Measurements from ENCODE around the gene KIAA0232. TPM values are rescaled to one million over a fixed set of nuclear protein-coding genes. Genes with fewer than 3 reads are reported as not detected.

The KIAA0232 gene
- polyA plus RNA-seq, 1 donor from 2014 or later = 57.6 TPM

- Histone ChIP-seq H3K27me3 (ENCODE audit: insufficient read depth, low read depth, low read length) (no peaks in the 10 kb centered on the region), H4K20me1 (ENCODE audit: insufficient read depth) (no peaks in the 10 kb centered on the region), H3K9ac (ENCODE audit: low read length) (no peak overlapping the region), H3K36me3 (ENCODE audit: insufficient read depth, low read length) (peaks cover 8% of the 10 kb centered on the region), H3K27ac (ENCODE audit: low read length) (no peak overlapping the region), H3K9me3 (ENCODE audit: low read length) (no peaks in the 10 kb centered on the region), H3F3A (ENCODE audit: insufficient read depth, low read length, poor library complexity, severe bottlenecking) (no peaks in the 10 kb centered on the region), H3K9me2 (ENCODE audit: insufficient read depth, low read length) (no peaks in the 10 kb centered on the region), H3K79me2 (replicated peaks; ENCODE audit: insufficient read depth, low read length) (peaks cover 28% of the 10 kb centered on the region), H2AFZ (ENCODE audit: low read depth, low read length) (no peak overlapping the region), H3K4me2 (ENCODE audit: low read length) (no peak overlapping the region), H3K4me3 (ENCODE audit: low read length) (no peak overlapping the region)
- no peak for TF ChIP-seq EP300 (conservative IDR thresholded peaks at IDR 0.05; ENCODE audit: poor library complexity, severe bottlenecking)
- TF ChIP-seq TAF1 (IDR thresholded peaks at IDR 0.05; ENCODE audit: low read depth) = no peak
- no peak for TF ChIP-seq POLR2AphosphoS5 (IDR thresholded peaks at IDR 0.05)
- TF ChIP-seq EZH2 (IDR thresholded peaks at IDR 0.05; ENCODE audit: borderline replicate concordance, insufficient read depth, low read length, poor library complexity, severe bottlenecking) = no peak
- TF ChIP-seq REST (IDR thresholded peaks at IDR 0.05; ENCODE audit: borderline replicate concordance) = no peak
- no peak for TF ChIP-seq MXI1 (conservative IDR thresholded peaks at IDR 0.05; ENCODE audit: poor library complexity, severe bottlenecking)
- no peak for TF ChIP-seq CTCF (IDR thresholded peaks at IDR 0.05; ENCODE audit: poor library complexity, severe bottlenecking)
- no peak for TF ChIP-seq SMC3 (conservative IDR thresholded peaks at IDR 0.05; ENCODE audit: poor library complexity)
- TF ChIP-seq RAD21 (conservative IDR thresholded peaks at IDR 0.05) = no peak
Measured at GRCh38 chr4:6849691-6850090, 67.2 kb downstream of the KIAA0232 start.

GRCh38 chr4:6851431-6851830 is 68.9 kb downstream of the KIAA0232 start:
- no peak overlapping the region for H3K4me3 ChIP-seq (ENCODE audit: low read length)
- no peak overlapping the region for H3K4me2 ChIP-seq (ENCODE audit: low read length)
- peaks cover 8% of the 10 kb centered on the region for H3K36me3 ChIP-seq (ENCODE audit: insufficient read depth, low read length)
- H3K9me3 ChIP-seq (ENCODE audit: low read length) = no peaks in the 10 kb centered on the region
- H3K79me2 ChIP-seq (replicated peaks; ENCODE audit: insufficient read depth, low read length) = peaks cover 23% of the 10 kb centered on the region
- no peaks in the 10 kb centered on the region for H3K27me3 ChIP-seq (ENCODE audit: insufficient read depth, low read depth, low read length)
- no peak for TF ChIP-seq MXI1 (conservative IDR thresholded peaks at IDR 0.05; ENCODE audit: poor library complexity, severe bottlenecking)
- TF ChIP-seq EP300 (conservative IDR thresholded peaks at IDR 0.05; ENCODE audit: poor library complexity, severe bottlenecking) = no peak
- TF ChIP-seq REST (IDR thresholded peaks at IDR 0.05; ENCODE audit: borderline replicate concordance) = no peak
- TF ChIP-seq RAD21 (conservative IDR thresholded peaks at IDR 0.05) = no peak
- no peak for TF ChIP-seq SMC3 (conservative IDR thresholded peaks at IDR 0.05; ENCODE audit: poor library complexity)
- no peak for TF ChIP-seq TAF1 (IDR thresholded peaks at IDR 0.05; ENCODE audit: low read depth)
- no peak for TF ChIP-seq EZH2 (IDR thresholded peaks at IDR 0.05; ENCODE audit: borderline replicate concordance, insufficient read depth, low read length, poor library complexity, severe bottlenecking)
- no peak for TF ChIP-seq CTCF (IDR thresholded peaks at IDR 0.05; ENCODE audit: poor library complexity, severe bottlenecking)
- no peak for TF ChIP-seq POLR2AphosphoS5 (IDR thresholded peaks at IDR 0.05)
- no peak overlapping the region for H3K9ac ChIP-seq (ENCODE audit: low read length)
- H4K20me1 ChIP-seq (ENCODE audit: insufficient read depth) = no peaks in the 10 kb centered on the region
- no peak overlapping the region for H2AFZ ChIP-seq (ENCODE audit: low read depth, low read length)
- no peaks in the 10 kb centered on the region for H3F3A ChIP-seq (ENCODE audit: insufficient read depth, low read length, poor library complexity, severe bottlenecking)
- no peaks in the 10 kb centered on the region for H3K9me2 ChIP-seq (ENCODE audit: insufficient read depth, low read length)
- no peak overlapping the region for H3K27ac ChIP-seq (ENCODE audit: low read length)

All from neural cell (in vitro differentiated cells).